ENCODE results near the gene CISH. TPM values are rescaled to one million over a fixed set of nuclear protein-coding genes. Genes with fewer than 3 reads are reported as not detected.

The CISH gene
- total and polyA plus RNA-seq, 7 experiments from 2014 or later = 10.9 to 486 (median 47.5) TPM

GRCh38 chr3:50562861-50563260 lies 48.7 kb downstream of the CISH start:
- H3K27ac ChIP-seq (ENCODE audit: low read depth, low read length) = no peak overlapping the region
- no peaks in the 10 kb centered on the region for H3K9me3 ChIP-seq (ENCODE audit: control insufficient read depth in 2 of 3, low read length in 3 of 3)
- H3K4me1 ChIP-seq (ENCODE audit: control insufficient read depth in 2 of 2, insufficient read depth in 2 of 2, low read length in 2 of 2) = peaks cover 8 to 15% of the 10 kb centered on the region in 2 donors
- CTCF ChIA-PET = interaction anchor here (2.1 kb wide), 1 partner anchor 51 kb away, joined by 4 read pairs; no protein-coding TSS in a partner anchor
- Mint-ChIP-seq H3K4me1 (peaks cover 13 to 38% (median 20%) of the 10 kb centered on the region in 7 donors), H3K9me3 (no peaks in the 10 kb centered on the region), H3K36me3 (peaks cover 0 to 15% (median 0%) of the 10 kb centered on the region in 5 donors), H3K27me3 (no peaks in the 10 kb centered on the region), H3K27ac (peak overlapping the region in 1 of 9 donors; percentile 66), H3K4me3 (no peak overlapping the region)
- no peak overlapping the region for H3K4me3 ChIP-seq (ENCODE audit: low read length)
- ATAC-seq (no peak), DNase-seq (no peak)
- no peaks in the 10 kb centered on the region for H3K36me3 ChIP-seq (ENCODE audit: control insufficient read depth in 2 of 3, insufficient read depth in 3 of 3, low read length in 3 of 3)
- H3K27me3 ChIP-seq (ENCODE audit: control insufficient read depth in 2 of 2, insufficient read depth in 2 of 2, low read length in 2 of 2) = no peaks in the 10 kb centered on the region
- POLR2A ChIA-PET = interaction anchor here (21.2 kb wide), 1 partner anchor 46 kb away, joined by 730 read pairs; the partner anchor contains the start of genes CISH and MAPKAPK3
- intact Hi-C loops (cut with micrococcal nuclease) = loop anchor here in 1 of 2 donors (10.0 kb wide), 2 partner anchors 368 to 888 kb away; partner anchors contain the start of genes APEH and GNAT1

- Histone ChIP-seq H3K4me3 (ENCODE audit: low read length) (no peak overlapping the region), H3K27me3 (ENCODE audit: control insufficient read depth in 2 of 2, insufficient read depth in 2 of 2, low read length in 2 of 2) (no peaks in the 10 kb centered on the region), H3K36me3 (ENCODE audit: control insufficient read depth in 2 of 3, insufficient read depth in 3 of 3, low read length in 3 of 3) (no peaks in the 10 kb centered on the region), H3K27ac (ENCODE audit: low read depth, low read length) (no peak overlapping the region), H3K9me3 (ENCODE audit: control insufficient read depth in 2 of 3, low read length in 3 of 3) (no peaks in the 10 kb centered on the region), H3K4me1 (ENCODE audit: control insufficient read depth in 2 of 2, insufficient read depth in 2 of 2, low read length in 2 of 2) (no peaks in the 10 kb centered on the region)
- CTCF ChIA-PET = no interaction called here
- no peak for DNase-seq
- Mint-ChIP-seq H3K4me1 (peaks cover 0 to 30% (median 4%) of the 10 kb centered on the region in 7 donors), H3K27ac (no peak overlapping the region), H3K9me3 (no peaks in the 10 kb centered on the region), H3K36me3 (peaks cover 0 to 10% (median 0%) of the 10 kb centered on the region in 5 donors), H3K27me3 (no peaks in the 10 kb centered on the region), H3K4me3 (no peak overlapping the region)
- intact Hi-C loops (cut with micrococcal nuclease) = loop anchor here in 1 of 2 donors (10.0 kb wide), 2 partner anchors 365 to 885 kb away; partner anchors contain the start of genes APEH and GNAT1
- ATAC-seq = no peak
- POLR2A ChIA-PET = no interaction called here
These were observed 51.9 kb downstream of the CISH start for GRCh38 chr3:50559702-50560101.

DNA sequence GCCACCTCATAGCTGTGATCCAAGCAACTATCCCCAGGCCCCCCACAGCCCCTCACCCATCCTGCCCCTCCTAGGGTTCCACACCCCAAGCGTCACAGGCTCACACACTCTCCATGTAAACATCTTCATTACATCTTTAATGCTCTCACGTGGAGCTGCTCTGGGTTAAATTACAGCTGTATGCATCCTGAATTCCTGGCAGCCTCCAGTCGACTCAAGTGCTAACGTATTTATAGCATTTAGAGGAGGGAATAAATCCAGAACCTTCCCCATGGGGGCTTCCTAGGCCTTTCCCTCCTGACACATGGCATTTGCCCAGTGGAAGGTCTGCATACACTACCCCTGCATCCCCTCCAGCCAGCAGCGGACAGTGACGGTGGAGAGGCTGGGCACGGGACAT lies 53.7 kb downstream of the CISH start:
- H3K36me3 ChIP-seq (ENCODE audit: control insufficient read depth in 2 of 3, insufficient read depth in 3 of 3, low read length in 3 of 3) = no peaks in the 10 kb centered on the region
- intact Hi-C loops (cut with micrococcal nuclease) = no loop called here
- ATAC-seq (no peak), DNase-seq (no peak)
- H3K27me3 ChIP-seq (ENCODE audit: control insufficient read depth in 2 of 2, insufficient read depth in 2 of 2, low read length in 2 of 2) = no peaks in the 10 kb centered on the region
- no peaks in the 10 kb centered on the region for H3K9me3 Mint-ChIP-seq
- no peaks in the 10 kb centered on the region for H3K9me3 ChIP-seq (ENCODE audit: control insufficient read depth in 2 of 3, low read length in 3 of 3)
- ChIA-PET POLR2A (interaction anchor here (0.8 kb wide), 1 partner anchor 11 kb away, joined by 4 read pairs; no protein-coding TSS in a partner anchor), CTCF (no interaction called here)
- no peaks in the 10 kb centered on the region for H3K27me3 Mint-ChIP-seq
- H3K36me3 Mint-ChIP-seq = peaks cover 0 to 4% (median 0%) of the 10 kb centered on the region in 5 donors
- H3K4me1 Mint-ChIP-seq = peaks cover 0 to 19% (median 0%) of the 10 kb centered on the region in 7 donors
- no peak overlapping the region for H3K4me3 Mint-ChIP-seq
- H3K27ac ChIP-seq (ENCODE audit: low read depth, low read length) = no peak overlapping the region
- H3K4me1 ChIP-seq (ENCODE audit: control insufficient read depth in 2 of 2, insufficient read depth in 2 of 2, low read length in 2 of 2) = no peaks in the 10 kb centered on the region
- no peak overlapping the region for H3K4me3 ChIP-seq (ENCODE audit: low read length)
- H3K27ac Mint-ChIP-seq = no peak overlapping the region

GRCh38 chr3:50557106-50557505 lies 54.5 kb downstream of the CISH start:
- no peak for DNase-seq
- H3K4me3 Mint-ChIP-seq = no peak overlapping the region
- Histone ChIP-seq H3K4me3 (ENCODE audit: low read length) (no peak overlapping the region), H3K9me3 (ENCODE audit: control insufficient read depth in 2 of 3, low read length in 3 of 3) (no peaks in the 10 kb centered on the region), H3K4me1 (ENCODE audit: control insufficient read depth in 2 of 2, insufficient read depth in 2 of 2, low read length in 2 of 2) (no peaks in the 10 kb centered on the region), H3K27ac (ENCODE audit: low read depth, low read length) (no peak overlapping the region), H3K27me3 (ENCODE audit: control insufficient read depth in 2 of 2, insufficient read depth in 2 of 2, low read length in 2 of 2) (no peaks in the 10 kb centered on the region), H3K36me3 (ENCODE audit: control insufficient read depth in 2 of 3, insufficient read depth in 3 of 3, low read length in 3 of 3) (no peaks in the 10 kb centered on the region)
- intact Hi-C loops (cut with micrococcal nuclease) = no loop called here
- no peak for ATAC-seq
- H3K9me3 Mint-ChIP-seq = no peaks in the 10 kb centered on the region
- ChIA-PET CTCF (interaction anchor here (1.0 kb wide), 1 partner anchor 53 kb away, joined by 3 read pairs; no protein-coding TSS in a partner anchor), POLR2A (interaction anchor here (0.8 kb wide), 1 partner anchor 11 kb away, joined by 4 read pairs; no protein-coding TSS in a partner anchor)
- H3K27ac Mint-ChIP-seq = no peak overlapping the region
- peaks cover 0 to 20% (median 0%) of the 10 kb centered on the region in 7 donors for H3K4me1 Mint-ChIP-seq
- peaks cover 0 to 3% (median 0%) of the 10 kb centered on the region in 5 donors for H3K36me3 Mint-ChIP-seq
- H3K27me3 Mint-ChIP-seq = no peaks in the 10 kb centered on the region

Other genes with a start within 250 kb of the CISH start
- gene CACNA2D2, start 108.1 kb downstream of the CISH start, total RNA-seq = 1 to 10 TPM in 4 of 5 experiments, under 1 TPM in 1; 0.97 to 6.2 (median 2.5) TPM
- gene CACNA2D2, start 108.1 kb downstream of the CISH start, polyA plus RNA-seq = under 1 TPM; 0.32 to 0.38 TPM
- 10 to 100 TPM; 11.1 to 67.5 (median 16.4) TPM for gene C3orf18, start 44.0 kb downstream of the CISH start, total RNA-seq
- 10 to 100 TPM; 12.8 to 17.4 TPM for gene C3orf18, start 44.0 kb downstream of the CISH start, polyA plus RNA-seq
- 10 to 100 TPM; 32.1 to 71.1 (median 66.1) TPM for gene HEMK1, start 42.3 kb downstream of the CISH start, total RNA-seq
- 10 to 100 TPM; 35.2 to 35.3 TPM for gene HEMK1, start 42.3 kb downstream of the CISH start, polyA plus RNA-seq
- 100 to 1,000 TPM in 1 of 5 experiments, 10 to 100 TPM in 4; 26.7 to 196 (median 37.7) TPM for gene MAPKAPK3, start 5.4 kb upstream of the CISH start, total RNA-seq
- 10 to 100 TPM; 53.4 to 54.1 TPM for gene MAPKAPK3, start 5.4 kb upstream of the CISH start, polyA plus RNA-seq
- 1 to 10 TPM; 1.5 to 2.9 (median 1.9) TPM for gene DOCK3, start 63.2 kb upstream of the CISH start, total RNA-seq
- under 1 TPM; 0.19 to 0.26 TPM for gene DOCK3, start 63.2 kb upstream of the CISH start, polyA plus RNA-seq

Data from naive thymus-derived CD4-positive, alpha-beta T cell (primary cell).